Measurements from ENCODE around the gene IMMP2L. TPM values are rescaled to one million over a fixed set of nuclear protein-coding genes. Genes with fewer than 3 reads are reported as not detected.

The IMMP2L gene
- total RNA-seq, 1 experiment from 2014 or later, result 30.3 TPM

GRCh38 chr7:110790992-110791391, 771.3 kb downstream of the IMMP2L start:
- DNase-seq (ENCODE audit: extremely low read depth, low read depth), result no peak

- no peak for DNase-seq (ENCODE audit: extremely low read depth, low read depth)
These were observed 775.8 kb downstream of the IMMP2L start for GRCh38 chr7:110786328-110786965.

DNA sequence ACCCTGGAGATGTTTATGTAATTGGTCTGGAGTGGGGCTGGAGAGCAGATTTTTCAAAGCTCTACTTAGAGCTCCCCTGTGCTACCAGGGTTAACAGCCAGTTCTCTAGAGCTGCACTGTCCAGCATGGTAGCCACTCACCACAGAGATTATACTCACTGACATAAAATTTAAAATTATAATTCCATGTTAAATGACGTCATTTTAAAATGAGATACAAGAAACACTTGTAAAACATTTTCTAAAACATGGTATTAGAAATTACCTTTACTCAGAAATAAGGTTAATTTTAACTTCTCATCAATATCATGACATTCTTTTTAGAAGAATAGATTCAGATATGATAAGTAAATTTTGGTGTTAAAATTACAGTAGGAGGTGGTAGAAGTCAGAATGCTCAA, 777.5 kb downstream of the IMMP2L start:
- DNase-seq (ENCODE audit: extremely low read depth, low read depth), result no peak

GRCh38 chr7:110780712-110781111, 781.6 kb downstream of the IMMP2L start:
- DNase-seq (ENCODE audit: extremely low read depth, low read depth), result no peak

DNA sequence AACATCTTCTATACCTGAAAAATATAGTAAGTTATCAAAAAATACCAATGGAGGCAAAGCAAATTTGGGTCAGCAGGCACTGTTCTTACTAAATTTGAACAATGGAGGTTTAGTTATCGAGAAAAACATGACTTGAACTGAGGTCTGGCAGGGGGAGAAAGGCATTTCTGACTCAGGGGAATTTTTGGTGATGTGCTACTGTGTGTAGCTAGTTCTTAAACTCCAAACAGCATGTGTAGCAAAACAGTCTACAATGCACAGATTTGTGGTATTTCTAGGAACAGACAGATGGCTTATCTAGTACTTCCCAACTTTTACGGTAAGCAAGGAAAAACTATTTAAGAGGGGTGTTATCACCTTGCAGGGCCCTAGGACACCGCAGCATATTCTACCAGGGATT, 783.0 kb downstream of the IMMP2L start:
- no peak for DNase-seq (ENCODE audit: extremely low read depth, low read depth)

GRCh38 chr7:110775046-110775445, 787.2 kb downstream of the IMMP2L start:
- no peak for DNase-seq (ENCODE audit: extremely low read depth, low read depth)

- no peak for DNase-seq (ENCODE audit: extremely low read depth, low read depth)
These were observed 788.2 kb downstream of the IMMP2L start for GRCh38 chr7:110774071-110774470.

DNA sequence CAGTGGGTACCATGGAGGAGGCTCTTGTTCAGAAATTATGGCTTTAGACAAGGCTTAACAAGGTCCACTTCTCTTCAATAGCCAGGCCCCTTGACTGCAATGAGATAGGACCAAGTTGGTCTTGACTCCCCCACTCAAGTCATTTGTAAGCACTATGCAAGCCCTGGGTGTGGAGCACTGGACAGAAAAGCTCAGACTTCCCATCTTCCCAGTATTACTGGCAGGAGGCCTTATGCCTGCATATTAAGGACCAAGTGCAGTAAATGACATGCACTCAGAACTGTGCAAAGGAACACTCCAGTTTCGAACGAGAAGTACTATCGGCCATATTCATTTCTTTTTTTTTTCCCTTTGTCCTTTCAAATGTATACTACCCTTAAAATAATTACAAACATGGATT, 789.7 kb downstream of the IMMP2L start:
- DNase-seq (ENCODE audit: extremely low read depth, low read depth), result no peak

DNA sequence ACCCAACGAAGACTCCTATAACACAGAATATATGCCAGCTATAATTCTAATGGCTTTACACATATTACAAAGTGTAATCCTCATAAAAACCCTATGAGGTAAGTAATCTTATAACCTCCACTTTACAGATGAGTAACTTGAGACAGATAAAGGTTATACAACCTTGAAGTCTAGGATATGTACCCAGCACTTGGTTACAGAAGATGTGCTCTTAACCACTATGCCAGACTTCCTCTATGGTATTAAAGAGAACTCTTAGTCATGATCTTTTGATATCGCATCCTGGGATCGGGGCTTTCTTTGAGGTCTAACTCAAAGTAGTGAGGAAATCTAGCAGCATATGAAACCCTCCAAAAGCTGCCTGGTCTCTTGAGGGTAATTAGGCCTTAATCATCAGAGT, 790.6 kb downstream of the IMMP2L start:
- no peak for DNase-seq (ENCODE audit: extremely low read depth, low read depth)

- no peak for DNase-seq (ENCODE audit: extremely low read depth, low read depth)
These were observed 794.7 kb downstream of the IMMP2L start for GRCh38 chr7:110767550-110768110.

DNA sequence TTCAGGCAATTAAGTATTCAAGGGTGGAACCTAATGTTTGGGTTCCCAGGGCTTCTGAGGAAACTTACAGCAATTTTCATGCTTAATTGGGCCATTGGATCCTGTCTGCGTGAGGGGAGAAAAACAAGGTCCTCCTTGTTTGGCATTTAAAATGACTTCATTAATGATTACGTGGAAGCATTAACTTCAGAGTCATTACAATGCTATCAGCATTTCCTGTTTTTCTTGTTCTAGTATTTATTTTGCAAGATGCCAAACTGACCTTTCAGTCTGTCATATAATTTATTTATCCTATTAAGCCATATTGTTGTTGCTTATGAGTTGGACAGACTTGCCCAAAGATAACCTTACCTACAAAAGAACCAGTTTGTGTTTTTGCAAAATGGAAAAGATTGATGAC, 795.4 kb downstream of the IMMP2L start:
- DNase-seq (ENCODE audit: extremely low read depth, low read depth), result no peak

- no peak for DNase-seq (ENCODE audit: extremely low read depth, low read depth)
These were observed 797.4 kb downstream of the IMMP2L start for GRCh38 chr7:110764852-110765251.

DNA sequence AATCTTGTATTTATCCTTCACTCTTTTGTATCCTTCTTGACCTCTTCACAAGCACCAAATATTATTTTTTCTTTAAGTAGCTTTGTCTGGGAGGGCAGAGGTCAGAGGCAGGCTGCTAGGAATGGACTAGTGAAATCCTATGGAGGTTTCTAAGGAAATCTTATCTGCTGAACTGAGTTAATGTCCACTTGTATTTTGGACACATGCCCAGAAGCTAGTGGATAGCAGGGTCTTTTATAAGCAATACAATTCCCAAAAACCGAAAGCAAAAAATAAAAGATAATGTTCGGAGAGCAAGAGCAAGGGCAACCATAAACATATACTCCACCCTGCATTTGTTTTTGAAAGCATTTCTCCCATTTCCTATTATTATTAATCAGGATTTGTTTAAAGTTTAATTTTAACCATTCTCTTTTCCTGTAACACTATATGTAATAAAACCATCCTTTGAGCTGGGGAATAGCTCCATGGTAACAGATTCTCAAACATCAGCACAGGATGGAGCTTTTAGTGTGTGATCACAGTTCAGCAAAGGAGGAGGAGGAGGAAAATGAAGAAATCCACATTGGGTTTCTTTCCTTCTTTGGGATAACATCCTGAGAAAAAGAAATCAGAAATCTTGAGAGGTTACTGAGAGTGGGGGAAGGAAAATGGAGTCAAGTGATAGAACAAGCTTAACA, 799.6 kb downstream of the IMMP2L start:
- DNase-seq (ENCODE audit: extremely low read depth, low read depth), result no peak

GRCh38 chr7:110760341-110760740, 802.0 kb downstream of the IMMP2L start:
- DNase-seq (ENCODE audit: extremely low read depth, low read depth), result no peak

DNA sequence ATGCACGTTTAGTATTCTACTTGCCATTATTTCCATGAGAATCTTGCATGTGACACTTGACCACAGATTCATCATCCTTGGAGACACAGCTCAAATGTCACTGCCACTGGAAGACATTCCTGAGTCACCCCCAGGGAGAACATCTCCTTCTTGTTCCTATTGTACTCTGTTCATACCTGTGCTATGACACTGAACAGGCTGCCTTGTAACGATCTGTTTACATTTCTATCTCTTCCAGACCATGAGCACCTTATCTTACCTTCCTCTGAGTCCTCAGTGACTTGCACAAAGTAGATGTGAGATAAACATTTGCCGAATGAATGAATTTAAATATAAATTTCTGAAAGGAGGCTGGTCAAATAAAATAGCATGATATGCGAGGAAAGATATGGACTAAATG, 803.2 kb downstream of the IMMP2L start:
- no peak for DNase-seq (ENCODE audit: extremely low read depth, low read depth)

- DNase-seq (ENCODE audit: extremely low read depth, low read depth), result no peak
These were observed 807.6 kb downstream of the IMMP2L start for GRCh38 chr7:110754649-110755048.

DNA sequence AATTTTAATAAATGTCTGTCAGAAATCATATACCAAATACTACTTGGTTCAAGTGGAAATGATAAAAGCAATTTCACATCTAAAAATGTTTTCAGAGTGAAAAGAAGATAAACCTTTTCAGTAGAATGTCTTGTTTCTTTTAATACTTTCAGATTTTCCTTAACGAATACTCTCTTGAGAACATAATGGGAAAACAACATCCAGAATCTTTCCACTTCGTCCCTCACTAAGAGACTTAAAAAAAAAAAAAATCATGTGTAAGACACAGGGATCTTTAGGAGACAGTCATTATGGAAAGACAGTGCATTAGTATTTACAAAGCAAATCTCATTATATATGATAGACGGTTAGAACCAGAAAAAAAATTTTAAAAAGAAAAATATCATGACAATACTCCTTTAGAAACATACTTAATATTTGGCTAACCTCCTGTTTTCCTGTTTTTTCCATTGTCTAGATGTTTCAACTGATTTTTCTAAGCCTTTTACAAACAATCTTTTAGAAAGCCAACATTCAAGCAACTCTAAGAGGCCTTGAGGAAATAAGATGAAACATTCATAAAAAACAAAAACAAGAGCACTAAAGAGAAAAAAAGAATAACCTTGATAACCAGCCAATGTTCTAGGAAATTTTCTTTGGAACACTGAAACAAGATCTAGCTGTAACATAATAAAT, 811.2 kb downstream of the IMMP2L start:
- no peak for DNase-seq (ENCODE audit: extremely low read depth, low read depth)

DNA sequence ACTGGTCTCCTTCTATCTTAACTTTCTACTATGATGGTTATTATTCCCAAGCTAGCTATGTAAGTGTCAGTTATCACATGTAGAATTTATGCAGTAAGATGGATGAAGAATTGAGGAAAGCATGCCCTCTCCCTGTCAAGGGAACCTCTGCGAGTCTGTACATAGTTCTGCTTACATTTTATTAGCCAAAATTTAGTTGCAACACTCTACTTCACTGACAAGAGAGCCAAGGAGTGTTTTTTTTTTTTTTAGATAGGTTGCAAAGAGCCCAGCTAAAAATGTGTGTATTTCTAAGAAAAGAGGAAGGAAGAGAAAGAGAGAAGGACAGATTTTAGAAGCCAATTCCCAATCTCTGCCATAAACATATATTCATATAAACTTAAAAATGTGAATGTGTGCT, 829.1 kb downstream of the IMMP2L start:
- no peak for DNase-seq (ENCODE audit: extremely low read depth, low read depth)

DNA sequence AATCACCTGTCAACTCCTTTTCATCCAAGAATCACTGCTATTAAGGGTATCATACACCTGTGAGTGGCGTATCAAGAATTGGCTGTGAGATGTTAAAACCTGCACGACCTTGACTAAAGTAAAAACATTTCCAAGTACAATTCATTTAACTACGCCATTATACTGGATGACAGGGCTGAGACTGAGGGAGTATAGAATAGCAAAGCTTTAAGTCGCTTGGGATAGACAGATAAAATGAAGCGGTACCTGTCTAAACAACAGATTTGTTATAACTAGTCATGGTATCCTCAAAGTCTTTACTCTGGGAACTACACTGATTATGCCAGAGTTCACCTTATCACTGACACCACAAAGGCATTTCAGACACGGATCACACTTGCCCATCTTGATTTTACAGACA, 837.5 kb downstream of the IMMP2L start:
- no peak for DNase-seq (ENCODE audit: extremely low read depth, low read depth)

GRCh38 chr7:110721395-110721794, 840.9 kb downstream of the IMMP2L start:
- DNase-seq (ENCODE audit: extremely low read depth, low read depth), result no peak

DNA sequence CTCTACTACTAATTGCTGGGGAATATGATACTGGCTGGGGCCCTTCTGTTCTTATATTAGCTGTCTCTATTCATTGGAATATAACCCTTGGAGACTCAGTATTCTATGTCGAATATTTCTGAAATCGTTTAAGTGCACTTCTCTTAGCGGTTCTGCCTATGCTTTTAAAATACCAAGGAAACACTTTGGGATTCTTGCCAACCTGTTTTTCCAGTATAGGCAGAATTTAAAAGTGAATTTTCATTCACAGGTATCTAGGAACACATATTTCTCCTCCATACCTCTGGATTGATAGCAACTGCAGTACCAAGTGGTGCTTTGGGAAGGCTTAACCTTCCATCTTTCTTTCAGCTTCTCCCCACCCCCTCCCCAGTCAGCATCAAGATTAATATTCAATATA, 841.7 kb downstream of the IMMP2L start:
- DNase-seq (ENCODE audit: extremely low read depth, low read depth), result no peak

DNA sequence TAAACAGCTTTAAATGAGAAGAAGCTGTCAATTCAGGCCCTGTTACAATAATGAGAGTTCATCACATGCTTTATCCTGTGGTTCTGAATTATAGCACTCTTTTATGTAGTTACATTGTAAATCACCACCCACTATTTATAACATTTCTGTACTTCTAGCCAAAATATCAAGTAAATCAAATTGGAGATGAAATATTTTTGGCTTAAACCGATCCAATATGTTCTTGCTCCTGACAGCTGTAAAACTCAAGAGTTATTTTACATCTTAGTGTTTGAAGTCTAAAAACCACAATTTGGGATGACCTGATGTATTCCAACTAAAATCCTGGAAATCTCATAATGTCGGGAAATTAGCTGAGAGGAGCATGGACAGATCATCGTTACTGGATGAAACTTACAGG, 842.6 kb downstream of the IMMP2L start:
- DNase-seq (ENCODE audit: extremely low read depth, low read depth), result no peak
